GM18505 (cell line): ENCODE measurements around the gene MYH11.

Experiments used
- ATAC-seq: cut with Tn5 transposase; IDR thresholded peaks from one replicate; pipeline ENCODE4 v1.9.1; 2021; ENCODE audit not compliant: unreplicated experiment
- POLR2A ChIP-seq: IDR thresholded peaks from 4 replicates; pipeline ENCODE4 v1.6.1; 2011; ENCODE audit warnings: borderline replicate concordance; ENCODE audit not compliant: insufficient read depth, insufficient read length; ENCODE audit errors: extremely low read depth

Gene MYH11

GRCh38 chr16:15721018-15721417, 135.8 kb downstream of the MYH11 start:
- TF ChIP-seq POLR2A: no peak
- ATAC-seq: no peak

- no peak for TF ChIP-seq POLR2A
Measured at GRCh38 chr16:15716694-15717447, 140.0 kb downstream of the MYH11 start.

GRCh38 chr16:15715221-15715620, 141.6 kb downstream of the MYH11 start:
- no peak for ATAC-seq
- no peak for TF ChIP-seq POLR2A

More at GRCh38 chr16:15716694-15717447, 140.0 kb downstream of the MYH11 start:
- ATAC-seq: no peak

- TF ChIP-seq POLR2A: no peak
- no peak for ATAC-seq
Measured at GRCh38 chr16:15714393-15715172, 142.2 kb downstream of the MYH11 start.

GRCh38 chr16:15708997-15709396, 147.8 kb downstream of the MYH11 start:
- no peak for TF ChIP-seq POLR2A
- ATAC-seq: no peak

GRCh38 chr16:15708096-15708495, 148.7 kb downstream of the MYH11 start:
- TF ChIP-seq POLR2A: no peak
- no peak for ATAC-seq

GRCh38 chr16:15707332-15707731, 149.5 kb downstream of the MYH11 start:
- no peak for ATAC-seq

GRCh38 chr16:15705064-15705565, 151.7 kb downstream of the MYH11 start:
- TF ChIP-seq POLR2A: peak; percentile 21

More at GRCh38 chr16:15707332-15707731, 149.5 kb downstream of the MYH11 start:
- no peak for TF ChIP-seq POLR2A

GRCh38 chr16:15704545-15704987, 152.3 kb downstream of the MYH11 start:
- no peak for TF ChIP-seq POLR2A
- ATAC-seq: no peak

More at GRCh38 chr16:15705064-15705565, 151.7 kb downstream of the MYH11 start:
- no peak for ATAC-seq

GRCh38 chr16:15703029-15703736, 153.6 kb downstream of the MYH11 start:
- TF ChIP-seq POLR2A: no peak
- no peak for ATAC-seq

GRCh38 chr16:15701975-15702970, 154.6 kb downstream of the MYH11 start:
- ATAC-seq: no peak
- peak; percentile 22 for TF ChIP-seq POLR2A

GRCh38 chr16:15701367-15701766, 155.5 kb downstream of the MYH11 start:
- TF ChIP-seq POLR2A: no peak
- ATAC-seq: no peak
